Thoracic aorta (tissue), 2 donors: Measurements from ENCODE around the gene RALGAPA2. TPM values are rescaled to one million over a fixed set of nuclear protein-coding genes. Genes with fewer than 3 reads are reported as not detected.

Source experiments
- ATAC-seq: fragments of 150-250 bp; one replicate; pipeline ENCODE4 v1.8.0; 2017; ENCODE audit warnings: low read depth; ENCODE audit not compliant: insufficient number of reproducible peaks, low FRiP score
- DNase-seq: peaks from one replicate; pipeline ENCODE4 v3.0.0-alpha.2; 2020; ENCODE audit warnings: low spot score
- H3K27ac ChIP-seq, 2 donors: fragments of 200-600 bp; sonication (generic); 1 replicate in 1 of 2; 2 replicates in 1 of 2; pipeline ENCODE4 v1.5.1; 2016; ENCODE audit warnings: mild to moderate bottlenecking in 2 of 2, moderate library complexity in 2 of 2
- H3K27me3 ChIP-seq: fragments of 200-600 bp; sonication (generic); replicated peaks from 2 replicates; pipeline ENCODE4 v1.6.0; 2016; ENCODE audit warnings: mild to moderate bottlenecking; ENCODE audit not compliant: insufficient read depth
- H3K36me3 ChIP-seq: fragments of 200-600 bp; sonication (generic); one replicate; pipeline ENCODE4 v1.5.1; 2016
- H3K4me1 ChIP-seq, 2 donors: fragments of 200-600 bp; sonication (generic); 1 replicate in 1 of 2; 2 replicates in 1 of 2; pipeline versions ENCODE4 v1.5.1 to v1.6.0; 2016; ENCODE audit warnings: low read depth in 2 of 2, mild to moderate bottlenecking in 1 of 2; ENCODE audit not compliant: control insufficient read depth in 1 of 2
- H3K4me3 ChIP-seq: fragments of 200-600 bp; sonication (generic); 2 replicates; pipeline ENCODE4 v1.5.1; 2016; ENCODE audit warnings: mild to moderate bottlenecking
- H3K9me3 ChIP-seq: fragments of 200-600 bp; sonication (generic); 2 replicates; pipeline ENCODE4 v1.5.1; 2016
- CTCF ChIP-seq: fragments of 200-600 bp; sonication (generic); IDR thresholded peaks from one replicate; pipeline ENCODE4 v1.5.1; 2019; ENCODE audit warnings: antibody characterized with exemption
- total RNA-seq, 2 donors: library from RNA; depleted of rRNA; stranded (reverse); fragments of >200 nt; gene quantifications; one replicate each; pipeline versions ENCODE4 v1.1.0 to v1.2.3, GENCODE V29; 2016

RALGAPA2 gene
- total RNA-seq, 2 donors from 2014 or later, result 20.3 to 48.3 TPM

- Histone ChIP-seq H3K4me1 (no peaks in the 10 kb centered on the region), H3K27ac (no peak overlapping the region), H3K27me3 (no peaks in the 10 kb centered on the region), H3K36me3 (peaks cover 9% of the 10 kb centered on the region), H3K9me3 (no peaks in the 10 kb centered on the region), H3K4me3 (no peak overlapping the region)
- TF ChIP-seq CTCF, result no peak
- DNase-seq (no peak), ATAC-seq (no peak)
Observed at GRCh38 chr20:20491784-20492264, 220.6 kb downstream of the RALGAPA2 start.

GRCh38 chr20:20491110-20491783 is 221.2 kb downstream of the RALGAPA2 start:
- H3K36me3 ChIP-seq, result peaks cover 9% of the 10 kb centered on the region

GRCh38 chr20:20490673-20491072 is 221.8 kb downstream of the RALGAPA2 start:
- no peaks in the 10 kb centered on the region for H3K27me3 ChIP-seq
- no peaks in the 10 kb centered on the region for H3K9me3 ChIP-seq
- DNase-seq (no peak), ATAC-seq (no peak)
- no peak overlapping the region for H3K27ac ChIP-seq
- no peaks in the 10 kb centered on the region for H3K4me1 ChIP-seq
- H3K4me3 ChIP-seq, result no peak overlapping the region
- no peak for TF ChIP-seq CTCF
- peaks cover 9% of the 10 kb centered on the region for H3K36me3 ChIP-seq

More at GRCh38 chr20:20491110-20491783, 221.2 kb downstream of the RALGAPA2 start:
- Histone ChIP-seq H3K4me1 (no peaks in the 10 kb centered on the region), H3K9me3 (no peaks in the 10 kb centered on the region), H3K27me3 (no peaks in the 10 kb centered on the region), H3K4me3 (no peak overlapping the region), H3K27ac (no peak overlapping the region)
- DNase-seq (no peak), ATAC-seq (no peak)
- no peak for TF ChIP-seq CTCF

- no peak for TF ChIP-seq CTCF
- no peak for DNase-seq
- H3K4me1 ChIP-seq, result no peaks in the 10 kb centered on the region
- H3K27me3 ChIP-seq, result no peaks in the 10 kb centered on the region
- no peak for ATAC-seq
- H3K36me3 ChIP-seq, result peaks cover 6% of the 10 kb centered on the region
- no peak overlapping the region for H3K4me3 ChIP-seq
- no peaks in the 10 kb centered on the region for H3K9me3 ChIP-seq
- no peak overlapping the region for H3K27ac ChIP-seq
Observed at GRCh38 chr20:20489648-20490341, 222.6 kb downstream of the RALGAPA2 start.

- no peaks in the 10 kb centered on the region for H3K9me3 ChIP-seq
- no peaks in the 10 kb centered on the region for H3K27me3 ChIP-seq
- no peak for DNase-seq
- H3K27ac ChIP-seq, result no peak overlapping the region
- no peak overlapping the region for H3K4me3 ChIP-seq
- no peak for ATAC-seq
- no peaks in the 10 kb centered on the region for H3K4me1 ChIP-seq
- H3K36me3 ChIP-seq, result peaks cover 6% of the 10 kb centered on the region
- TF ChIP-seq CTCF, result no peak
Observed at GRCh38 chr20:20489054-20489453, 223.4 kb downstream of the RALGAPA2 start.
